Osteoblast (primary cell): ENCODE measurements around the gene KCNS3. TPM values are rescaled to one million over a fixed set of nuclear protein-coding genes. Genes with fewer than 3 reads are reported as not detected.

ENCODE experiments used
- DNase-seq: peaks from one replicate; pipeline ENCODE4 v3.0.0; 2011; ENCODE audit warnings: low spot score, mixed read lengths; ENCODE audit not compliant: insufficient read length; ENCODE audit errors: missing footprints
- H2AFZ ChIP-seq: 2 replicates; pipeline ENCODE4 v1.6.0; 2011; ENCODE audit warnings: mild to moderate bottlenecking, low read length
- H3K27ac ChIP-seq: 2 replicates; pipeline ENCODE4 v1.5.1; 2011; ENCODE audit warnings: mild to moderate bottlenecking, low read depth, low read length, moderate library complexity
- H3K27me3 ChIP-seq: 2 replicates; pipeline ENCODE4 v1.6.0; 2012; ENCODE audit warnings: mild to moderate bottlenecking, control low read depth, inconsistent platforms, low read length, moderate library complexity; ENCODE audit not compliant: insufficient read depth
- H3K36me3 ChIP-seq: 2 replicates; pipeline ENCODE4 v1.5.1; 2011; ENCODE audit warnings: mild to moderate bottlenecking, low read length, control low read depth, moderate library complexity; ENCODE audit not compliant: insufficient read depth
- H3K4me1 ChIP-seq: 2 replicates; pipeline ENCODE4 v1.5.1; 2011; ENCODE audit warnings: mild to moderate bottlenecking, low read length, control low read depth, moderate library complexity; ENCODE audit not compliant: insufficient read depth
- H3K4me2 ChIP-seq: 2 replicates; pipeline ENCODE4 v1.6.0; 2011; ENCODE audit warnings: mild to moderate bottlenecking, low read length; ENCODE audit not compliant: insufficient read depth
- H3K4me3 ChIP-seq: fragments of 200-600 bp; sonication (generic); 3 replicates; pipeline ENCODE4 v1.5.1; 2012; ENCODE audit warnings: mild to moderate bottlenecking, low read length, inconsistent platforms; ENCODE audit not compliant: insufficient read depth
- H3K79me2 ChIP-seq: 2 replicates; pipeline ENCODE4 v1.6.0; 2012; ENCODE audit warnings: mild to moderate bottlenecking, low read length, control low read depth, inconsistent platforms; ENCODE audit not compliant: insufficient read depth
- H3K9me3 ChIP-seq: 2 replicates; pipeline ENCODE4 v1.5.1; 2011; ENCODE audit warnings: low read depth, low read length, control low read depth
- H4K20me1 ChIP-seq: 2 replicates; pipeline ENCODE4 v1.6.0; 2012; ENCODE audit warnings: mild to moderate bottlenecking, low read length, control low read depth; ENCODE audit not compliant: insufficient read depth
- CTCF ChIP-seq: IDR thresholded peaks from 2 replicates; pipeline ENCODE4 v1.5.1; 2011; ENCODE audit warnings: mild to moderate bottlenecking, low read depth, low read length, moderate library complexity; ENCODE audit errors: extremely low read depth
- total RNA-seq: library from RNA; depleted of rRNA; stranded (reverse); fragments of >200 nt; gene quantifications from 2 replicates; pipeline ENCODE4 v1.2.3, GENCODE V29; 2012

KCNS3 gene
- total RNA-seq, 1 donor = 1.8 TPM

DNA sequence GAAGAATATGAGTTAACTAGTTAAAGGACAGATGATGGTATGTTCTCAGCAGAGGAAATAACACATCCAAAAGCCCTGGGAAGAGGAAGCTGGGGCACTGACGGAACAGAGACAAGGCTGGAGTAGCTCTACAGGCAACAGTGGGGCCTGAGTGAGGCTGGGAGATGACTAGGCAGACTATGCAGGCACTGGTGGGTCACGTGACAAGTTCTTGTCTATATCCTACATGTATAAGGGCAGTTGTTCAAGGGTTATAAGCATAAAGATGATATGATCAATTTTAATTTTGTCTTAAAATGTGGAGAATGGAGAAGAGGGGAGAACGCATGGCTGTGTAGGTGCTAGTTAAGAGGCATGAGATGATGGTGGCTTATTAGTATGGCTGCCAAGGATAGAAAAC, 68.6 kb downstream of the KCNS3 start:
- no peak for TF ChIP-seq CTCF
- no peaks in the 10 kb centered on the region for H3K27me3 ChIP-seq

GRCh38 chr2:17950006-17950405, 71.5 kb downstream of the KCNS3 start:
- no peak overlapping the region for H3K4me3 ChIP-seq
- no peaks in the 10 kb centered on the region for H3K79me2 ChIP-seq
- no peak overlapping the region for H3K27ac ChIP-seq
- no peaks in the 10 kb centered on the region for H3K27me3 ChIP-seq
- TF ChIP-seq CTCF = no peak
- DNase-seq = no peak
- no peak overlapping the region for H3K4me2 ChIP-seq
- H3K4me1 ChIP-seq = no peaks in the 10 kb centered on the region
- no peaks in the 10 kb centered on the region for H3K36me3 ChIP-seq
- H2AFZ ChIP-seq = no peak overlapping the region
- no peaks in the 10 kb centered on the region for H3K9me3 ChIP-seq
- H4K20me1 ChIP-seq = no peaks in the 10 kb centered on the region

More for the DNA sequence above, 68.6 kb downstream of the KCNS3 start:
- Histone ChIP-seq H3K9me3 (no peaks in the 10 kb centered on the region), H3K27ac (no peak overlapping the region), H3K4me1 (no peaks in the 10 kb centered on the region), H3K4me3 (no peak overlapping the region), H3K36me3 (no peaks in the 10 kb centered on the region), H2AFZ (no peak overlapping the region), H3K4me2 (no peak overlapping the region), H4K20me1 (no peaks in the 10 kb centered on the region), H3K79me2 (no peaks in the 10 kb centered on the region)
- no peak for DNase-seq

GRCh38 chr2:17951563-17951962, 73.1 kb downstream of the KCNS3 start:
- no peak for DNase-seq
- H3K36me3 ChIP-seq = no peaks in the 10 kb centered on the region
- H3K79me2 ChIP-seq = no peaks in the 10 kb centered on the region
- H4K20me1 ChIP-seq = no peaks in the 10 kb centered on the region
- no peak overlapping the region for H3K27ac ChIP-seq
- no peaks in the 10 kb centered on the region for H3K4me1 ChIP-seq
- H3K4me2 ChIP-seq = no peak overlapping the region
- H3K9me3 ChIP-seq = no peaks in the 10 kb centered on the region
- no peak for TF ChIP-seq CTCF
- H3K4me3 ChIP-seq = no peak overlapping the region
- H2AFZ ChIP-seq = no peak overlapping the region
- H3K27me3 ChIP-seq = peaks cover 2% of the 10 kb centered on the region

DNA sequence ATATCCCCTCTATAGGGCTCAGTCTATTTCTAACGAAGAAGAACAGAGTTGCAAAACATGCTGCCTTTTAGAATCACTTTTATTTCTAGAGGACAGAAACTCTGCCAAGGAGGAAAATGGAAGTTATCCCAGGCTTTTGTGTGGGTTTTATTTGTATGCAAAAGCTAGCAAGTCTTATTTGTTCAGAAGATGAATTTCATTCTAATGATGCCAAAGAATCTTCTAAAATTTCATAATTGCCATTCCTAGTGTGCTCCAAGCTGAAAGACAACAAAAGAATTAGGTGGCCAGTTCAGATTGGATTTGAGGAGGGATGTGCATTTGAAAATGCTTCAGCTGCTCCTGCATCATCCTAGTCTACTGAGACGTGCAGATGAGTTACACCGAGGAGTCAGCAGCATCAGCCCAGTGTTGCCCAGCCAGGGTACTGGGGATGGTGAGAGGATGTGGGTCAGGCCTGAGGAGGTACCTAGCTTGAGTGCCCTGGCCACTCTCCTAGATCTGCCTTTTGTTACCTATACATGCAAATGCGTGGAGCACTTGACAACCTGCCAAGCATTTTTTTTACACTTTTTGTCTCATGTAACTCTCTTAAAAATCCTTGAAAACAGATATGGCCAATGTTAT, 80.1 kb downstream of the KCNS3 start:
- Histone ChIP-seq H3K4me2 (no peak overlapping the region), H2AFZ (no peak overlapping the region), H3K79me2 (no peaks in the 10 kb centered on the region), H3K4me3 (no peak overlapping the region), H3K4me1 (no peaks in the 10 kb centered on the region), H3K36me3 (no peaks in the 10 kb centered on the region), H3K27me3 (peaks cover 2% of the 10 kb centered on the region), H3K27ac (no peak overlapping the region), H4K20me1 (no peaks in the 10 kb centered on the region), H3K9me3 (no peaks in the 10 kb centered on the region)
- no peak for DNase-seq
- TF ChIP-seq CTCF = no peak
